Measurements from ENCODE around the gene LAMA5.

The LAMA5 gene

DNA sequence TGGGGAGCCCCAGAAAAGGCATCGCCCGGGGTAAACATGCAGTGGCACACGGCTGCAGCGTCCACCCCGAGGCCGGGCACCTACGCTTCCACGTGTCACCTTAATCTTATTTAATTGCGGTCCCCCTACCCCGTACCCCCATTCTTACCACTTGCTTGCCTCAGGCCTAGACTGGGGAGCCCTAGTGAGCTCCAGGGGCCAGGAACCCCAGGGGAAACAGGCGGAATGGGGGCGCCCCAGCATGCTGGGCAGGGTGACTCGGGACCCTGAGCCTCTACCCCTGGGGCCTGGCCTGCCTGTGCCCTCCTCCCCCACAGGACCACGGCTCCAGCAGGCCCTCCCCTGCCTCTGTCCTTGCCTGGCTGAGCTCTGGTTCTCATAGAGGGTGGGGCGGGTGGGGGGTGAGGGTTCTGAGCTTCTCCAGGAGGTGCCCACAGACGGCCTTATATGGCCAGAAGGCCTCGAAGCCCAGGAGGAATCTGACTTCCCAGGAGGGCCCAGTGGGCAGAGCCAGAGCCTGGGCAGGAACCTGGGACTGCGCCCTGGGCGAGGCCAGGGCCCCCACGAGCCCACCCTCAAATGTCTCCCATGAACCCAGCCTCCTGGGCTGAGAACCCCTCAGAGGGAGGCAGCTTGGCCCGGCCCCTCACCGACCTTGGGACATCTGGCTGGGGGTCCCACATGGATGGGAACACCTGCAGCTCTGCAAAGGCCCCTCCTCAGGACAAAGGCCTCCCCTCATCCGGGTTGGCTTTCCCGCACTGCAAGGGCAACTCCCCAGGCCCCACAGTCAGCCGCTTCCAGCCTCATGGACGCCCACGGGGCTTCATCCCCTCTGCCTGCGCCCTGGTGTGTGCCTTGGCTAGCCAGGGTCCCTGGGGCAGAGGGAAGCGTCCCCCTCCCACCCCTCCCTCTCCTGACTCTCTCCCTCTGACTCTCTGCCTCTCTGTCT is 5.2 kb upstream of the LAMA5 start:
- no peak for DNase-seq (ENCODE audit: low spot score)

DNA sequence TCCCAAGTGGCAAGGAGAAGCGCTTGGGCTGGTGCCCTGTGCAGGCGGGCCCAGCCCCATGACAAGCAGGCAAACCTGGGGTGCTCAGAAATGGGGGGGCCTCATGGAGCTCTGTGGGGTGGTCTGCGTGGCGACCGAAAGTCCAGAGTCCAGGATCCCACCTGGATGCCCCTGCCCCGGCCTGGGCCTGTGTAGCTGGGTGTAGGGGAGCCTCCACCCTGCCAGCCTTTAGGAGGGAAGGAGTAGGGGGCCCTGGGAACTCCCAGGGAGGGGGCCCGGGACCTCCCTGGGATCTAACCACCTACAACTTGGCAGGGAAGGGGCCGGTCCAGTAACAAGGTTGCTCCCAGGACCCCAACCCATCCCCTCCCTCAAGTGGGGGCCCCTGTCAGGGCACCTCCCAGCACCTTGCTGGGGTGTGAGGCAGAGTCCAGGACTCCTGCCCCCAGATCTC is 4.5 kb upstream of the LAMA5 start:
- no peak for DNase-seq (ENCODE audit: low spot score)

DNA sequence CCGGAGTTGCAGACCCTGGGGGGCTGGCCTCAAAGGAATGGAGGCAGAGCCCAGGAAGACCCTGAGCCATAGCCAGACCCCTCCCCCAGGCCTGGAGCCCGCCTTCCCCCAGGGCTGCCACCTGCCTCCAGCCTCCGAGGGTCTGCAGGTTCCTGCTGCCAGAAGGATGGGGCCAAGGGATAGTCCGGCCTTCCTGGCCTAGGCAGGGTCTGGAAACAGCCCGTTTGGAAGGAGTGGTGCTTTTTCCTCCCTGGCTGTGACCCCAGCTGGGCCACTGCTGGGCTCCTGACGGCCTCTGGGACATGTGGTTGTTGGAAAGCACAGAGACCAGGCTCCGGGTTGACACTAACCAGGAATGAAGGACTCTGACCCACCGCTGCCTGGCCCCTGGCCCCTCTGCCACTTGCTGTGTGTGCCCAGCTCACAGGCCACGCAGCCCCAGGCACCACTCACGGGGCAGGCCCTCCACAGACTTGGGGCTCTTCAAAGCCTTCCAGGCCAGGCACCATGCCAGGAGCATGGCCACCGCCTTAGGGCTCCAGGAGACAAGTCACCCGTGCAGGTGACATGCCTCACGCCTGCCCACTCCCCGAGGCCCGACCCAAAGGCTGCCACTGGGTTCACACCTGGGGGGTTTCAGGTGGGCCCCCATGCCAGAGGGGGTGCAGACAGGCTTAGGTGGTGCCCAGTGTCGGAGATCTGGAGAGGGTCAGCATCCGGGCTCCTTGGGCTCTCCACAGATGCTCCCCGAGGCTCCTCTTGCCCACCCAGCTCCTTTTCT is 3.9 kb upstream of the LAMA5 start:
- no peak for DNase-seq (ENCODE audit: low spot score)

DNA sequence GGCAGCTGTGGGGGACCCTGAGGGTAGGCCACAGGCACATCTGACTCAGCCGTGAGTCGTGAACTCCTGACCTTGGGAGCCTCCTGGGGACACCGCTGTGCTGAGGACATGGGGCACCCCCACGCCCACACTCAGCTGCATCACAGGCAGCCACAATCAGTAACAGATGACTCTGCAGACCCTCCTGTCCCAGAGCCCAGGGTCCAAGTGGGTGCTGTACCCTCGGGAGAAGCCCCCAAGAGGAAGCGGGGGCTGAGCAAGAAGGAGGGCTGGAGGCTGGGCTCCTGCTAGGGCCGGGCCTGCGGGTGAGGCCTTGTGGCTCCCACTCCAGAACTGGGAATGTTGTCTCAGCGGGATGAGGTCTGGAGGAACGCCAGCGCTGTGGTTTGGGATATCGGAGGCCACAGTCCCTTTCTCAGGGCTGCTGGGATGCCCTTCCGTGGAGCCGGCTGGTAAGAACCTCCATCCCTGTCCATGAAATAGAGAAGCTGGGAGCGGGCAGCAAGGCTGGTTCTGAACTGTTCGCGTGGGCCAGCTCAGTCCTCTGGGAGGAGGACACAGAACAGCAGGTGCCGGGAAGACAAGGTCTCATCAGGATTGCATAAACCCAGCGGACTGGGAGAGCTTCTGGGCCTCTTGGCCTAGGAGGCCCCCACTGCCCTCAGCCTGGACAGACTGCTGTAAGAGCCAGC is 3.1 kb upstream of the LAMA5 start:
- DNase-seq (ENCODE audit: low spot score), result no peak

DNA sequence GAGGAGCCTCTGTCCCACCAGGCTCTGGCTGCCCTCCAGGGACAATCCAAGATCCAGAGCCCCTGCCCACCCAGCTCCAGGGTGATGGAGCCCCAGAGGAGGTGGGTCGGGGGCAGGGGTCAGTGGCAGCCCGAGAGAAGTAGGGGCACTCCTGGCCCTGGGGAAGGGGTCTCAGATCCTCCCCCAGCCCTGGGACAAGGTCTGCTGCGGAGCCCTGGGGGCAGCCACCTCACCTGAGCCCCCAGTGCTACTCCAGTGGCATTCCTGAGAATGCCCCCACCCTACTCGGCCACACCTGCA is 2.7 kb upstream of the LAMA5 start:
- DNase-seq (ENCODE audit: low spot score), result no peak

DNA sequence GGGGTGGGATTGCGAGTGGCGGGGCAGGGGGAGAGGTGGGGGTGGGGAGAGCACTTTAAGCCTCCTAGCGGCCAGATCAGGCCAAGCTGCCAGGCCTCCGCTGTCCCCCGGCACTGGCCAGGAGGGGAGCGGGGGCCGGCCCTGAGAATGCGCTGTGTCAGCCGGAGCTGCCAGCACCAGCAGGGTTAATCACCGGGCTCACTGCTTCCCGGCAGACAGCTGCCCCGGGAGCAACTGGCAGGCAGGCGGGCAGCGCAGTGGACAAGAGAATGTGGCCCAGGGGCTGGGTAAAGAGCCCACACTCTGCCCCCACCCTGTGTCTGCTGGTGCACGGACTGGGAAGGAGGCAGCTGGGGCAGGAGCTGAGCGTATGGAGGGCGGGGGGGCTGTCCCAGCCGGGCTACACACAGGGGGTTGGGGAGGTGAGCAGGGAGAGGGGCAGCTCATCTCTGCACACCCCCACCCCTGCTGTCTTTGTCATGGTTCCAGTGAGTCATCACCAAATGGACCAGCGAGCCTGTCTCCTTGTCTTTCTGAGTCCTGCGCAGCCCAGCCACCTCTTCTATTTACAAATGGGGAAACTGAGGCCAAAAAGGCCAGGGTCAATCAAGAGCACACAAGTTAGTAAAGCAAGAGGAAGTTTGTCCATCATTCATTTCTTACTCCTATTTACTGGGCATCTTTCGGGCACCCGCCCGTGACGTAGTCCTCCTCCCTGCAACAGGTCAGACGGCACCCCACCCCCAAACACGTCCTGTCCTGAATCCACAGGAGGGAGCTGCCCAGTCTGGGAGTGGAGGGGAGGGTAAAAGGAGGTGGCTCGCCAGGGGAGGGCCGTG is 2.1 kb upstream of the LAMA5 start:
- no peak for DNase-seq (ENCODE audit: low spot score)

DNA sequence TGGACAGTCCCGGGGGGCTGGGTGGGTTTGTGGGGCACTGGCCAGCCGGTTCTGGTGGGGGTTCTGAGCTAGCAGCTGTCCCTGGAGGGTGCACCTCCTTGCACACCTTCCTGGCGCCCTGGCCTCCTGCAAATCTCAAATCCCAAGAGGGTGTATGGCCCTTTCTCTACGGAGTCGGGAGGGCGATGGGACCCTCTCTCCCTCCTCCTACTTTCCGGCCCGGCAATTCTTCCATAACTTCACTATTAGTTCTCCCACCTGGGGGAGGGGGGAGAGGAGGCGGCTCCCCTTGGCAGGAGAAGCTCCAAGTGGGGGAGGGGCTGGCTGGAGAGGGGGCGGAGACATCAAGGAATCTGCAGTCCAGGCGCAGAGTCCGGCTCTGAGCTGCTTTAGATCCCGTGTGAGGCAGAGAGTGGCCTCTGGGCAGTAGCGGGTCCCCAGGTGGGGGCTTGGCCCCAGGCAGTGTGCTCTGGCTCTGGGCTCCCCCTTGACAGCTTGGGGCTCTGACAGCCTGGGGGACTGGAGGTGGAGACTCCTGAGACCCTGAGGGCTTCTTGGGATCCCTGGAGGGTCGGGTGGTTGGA is 1.4 kb upstream of the LAMA5 start:
- no peak for DNase-seq (ENCODE audit: low spot score)

DNA sequence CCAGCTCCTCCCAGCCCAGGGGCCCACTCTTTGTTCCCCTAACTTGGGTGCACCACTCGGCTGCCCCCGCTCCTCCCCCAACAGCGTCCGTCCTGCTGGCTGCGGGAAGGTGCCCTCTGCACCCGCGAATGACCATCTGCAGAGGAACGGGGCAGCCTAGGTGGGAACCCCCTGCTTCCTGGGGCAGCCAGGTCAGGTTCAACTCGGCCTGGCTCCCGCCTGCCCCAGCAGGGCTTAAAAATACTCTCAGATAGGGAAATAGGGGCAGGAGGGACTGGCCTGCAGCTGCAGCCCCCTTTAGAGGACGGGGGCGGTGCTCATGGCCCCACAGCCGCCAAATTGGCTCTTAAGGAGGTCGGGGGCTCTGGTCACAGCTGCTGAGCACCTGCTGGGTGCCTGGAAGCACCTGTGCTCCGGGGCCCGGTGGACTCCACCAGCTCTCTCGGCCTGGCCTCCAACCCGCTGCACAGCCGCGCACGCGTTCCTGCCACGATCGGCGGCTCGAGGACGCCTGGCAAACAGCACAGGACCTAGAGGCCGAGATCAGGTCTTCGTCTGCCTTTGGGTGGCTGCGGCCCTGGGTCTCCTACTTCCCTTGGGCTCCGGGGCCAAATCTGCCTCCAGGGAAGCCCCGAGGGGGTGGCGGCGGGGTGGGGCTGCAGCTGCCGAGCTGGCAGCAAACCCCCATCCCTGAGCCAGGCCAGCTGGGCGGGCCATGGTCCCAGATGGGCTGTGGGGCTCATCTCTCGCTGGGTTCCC is 700 bp upstream of the LAMA5 start:
- no peak for DNase-seq (ENCODE audit: low spot score)

DNA sequence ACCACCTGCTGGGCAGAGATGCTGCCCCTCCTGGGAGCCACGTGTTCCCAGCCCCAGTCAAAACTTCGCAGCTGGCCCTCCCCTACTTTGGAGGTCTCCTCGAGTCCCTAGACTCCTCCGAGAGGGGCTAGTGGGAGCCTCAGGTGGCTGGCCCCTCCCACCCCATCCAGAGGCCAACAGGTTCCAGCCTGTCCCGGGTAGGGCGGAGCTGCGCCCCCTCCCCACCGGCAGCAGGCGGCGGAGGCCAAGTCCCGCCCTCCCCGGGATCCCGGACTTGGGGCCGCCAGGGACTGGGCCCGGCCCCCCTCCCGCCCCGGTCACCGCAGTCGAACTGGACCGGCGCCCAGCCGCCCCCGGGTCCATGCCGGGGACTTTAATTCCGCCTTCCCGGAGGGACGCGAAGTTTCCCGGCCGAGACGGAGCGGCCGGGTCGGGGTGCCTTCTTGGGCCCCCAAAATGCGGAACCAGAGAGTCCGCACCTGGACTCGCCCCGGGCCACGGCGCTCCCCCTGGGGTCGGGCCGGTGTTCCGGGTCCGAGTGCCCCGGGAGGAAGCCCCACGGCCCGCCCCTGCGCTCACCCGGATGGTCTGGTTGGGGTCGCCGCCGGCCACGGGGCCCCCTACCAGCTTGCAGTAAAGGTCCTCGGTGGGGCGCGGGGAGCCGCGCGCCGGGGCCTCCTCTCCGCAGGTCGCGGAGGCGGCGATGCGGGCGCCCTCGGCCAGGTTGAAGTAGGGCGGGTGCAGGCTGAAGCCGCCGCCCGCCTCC is 559 bp downstream of the LAMA5 start:
- no peak for DNase-seq (ENCODE audit: low spot score)

DNA sequence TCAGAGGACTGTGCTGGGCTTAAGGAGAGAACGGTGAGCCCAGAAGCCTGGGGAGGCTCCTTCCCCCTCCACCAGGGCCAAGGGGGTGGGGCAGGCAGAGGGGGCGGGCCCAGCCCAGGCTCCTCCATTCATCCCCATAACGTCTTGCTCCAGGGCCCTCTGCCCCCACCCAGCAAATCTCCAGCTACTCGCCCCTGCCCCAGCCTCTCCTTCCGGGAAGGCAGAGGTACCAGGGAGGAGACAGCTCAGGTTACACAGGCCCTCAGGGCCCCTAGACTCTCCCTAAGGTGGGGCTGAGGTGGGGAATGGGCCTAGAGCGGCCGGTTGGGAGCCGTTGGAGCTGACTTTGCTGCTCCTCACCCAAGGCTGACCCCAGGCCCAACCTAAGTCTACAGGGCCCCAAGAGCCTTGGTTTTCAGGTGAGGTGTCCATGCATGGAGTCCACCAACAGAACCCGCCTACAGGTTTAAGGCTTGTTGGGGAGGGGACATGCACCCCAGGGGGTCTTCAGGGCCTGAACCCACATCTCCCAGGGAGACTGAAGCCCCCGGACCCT is 1.2 kb downstream of the LAMA5 start:
- DNase-seq (ENCODE audit: low spot score), result no peak

DNA sequence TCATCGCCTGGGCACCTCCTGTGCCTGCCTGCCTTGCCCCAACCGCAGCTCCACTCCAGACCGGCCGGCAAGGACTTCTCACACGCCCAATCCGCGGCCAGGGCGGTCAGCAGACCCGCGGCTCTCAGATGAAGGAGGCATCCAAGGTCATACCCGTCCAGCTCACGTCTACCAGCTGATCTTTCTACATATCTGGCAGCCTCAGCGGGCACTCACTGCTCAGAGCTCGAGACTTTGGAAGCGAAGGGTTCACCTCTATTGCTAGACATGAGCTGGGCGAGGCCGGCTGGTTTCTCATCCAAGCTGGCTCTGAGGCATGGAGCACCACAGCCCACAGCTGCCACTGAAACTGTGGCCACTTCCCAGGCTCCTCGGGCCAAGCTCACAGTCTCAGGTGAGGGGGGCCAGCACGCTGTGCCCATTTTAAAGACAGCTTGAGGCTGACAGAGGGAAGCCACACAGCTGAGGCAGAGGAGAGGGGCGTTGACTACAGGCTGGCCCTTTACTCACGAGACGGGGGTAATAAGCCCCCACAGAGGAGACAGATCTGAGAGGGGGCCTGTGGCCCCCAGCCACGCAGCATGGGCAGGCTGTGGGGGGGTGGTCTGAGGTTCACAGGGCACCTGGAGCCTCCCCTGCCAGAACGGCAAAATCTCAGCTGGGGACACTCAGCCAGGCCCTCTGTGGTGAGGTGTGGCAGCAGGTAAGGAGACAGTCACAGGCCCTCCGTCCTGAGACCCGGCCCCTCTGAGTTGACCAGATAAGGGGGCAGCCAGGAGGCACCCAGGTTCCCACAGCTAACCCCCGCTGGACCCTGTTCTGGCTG is 2.0 kb downstream of the LAMA5 start:
- DNase-seq (ENCODE audit: low spot score), result no peak

DNA sequence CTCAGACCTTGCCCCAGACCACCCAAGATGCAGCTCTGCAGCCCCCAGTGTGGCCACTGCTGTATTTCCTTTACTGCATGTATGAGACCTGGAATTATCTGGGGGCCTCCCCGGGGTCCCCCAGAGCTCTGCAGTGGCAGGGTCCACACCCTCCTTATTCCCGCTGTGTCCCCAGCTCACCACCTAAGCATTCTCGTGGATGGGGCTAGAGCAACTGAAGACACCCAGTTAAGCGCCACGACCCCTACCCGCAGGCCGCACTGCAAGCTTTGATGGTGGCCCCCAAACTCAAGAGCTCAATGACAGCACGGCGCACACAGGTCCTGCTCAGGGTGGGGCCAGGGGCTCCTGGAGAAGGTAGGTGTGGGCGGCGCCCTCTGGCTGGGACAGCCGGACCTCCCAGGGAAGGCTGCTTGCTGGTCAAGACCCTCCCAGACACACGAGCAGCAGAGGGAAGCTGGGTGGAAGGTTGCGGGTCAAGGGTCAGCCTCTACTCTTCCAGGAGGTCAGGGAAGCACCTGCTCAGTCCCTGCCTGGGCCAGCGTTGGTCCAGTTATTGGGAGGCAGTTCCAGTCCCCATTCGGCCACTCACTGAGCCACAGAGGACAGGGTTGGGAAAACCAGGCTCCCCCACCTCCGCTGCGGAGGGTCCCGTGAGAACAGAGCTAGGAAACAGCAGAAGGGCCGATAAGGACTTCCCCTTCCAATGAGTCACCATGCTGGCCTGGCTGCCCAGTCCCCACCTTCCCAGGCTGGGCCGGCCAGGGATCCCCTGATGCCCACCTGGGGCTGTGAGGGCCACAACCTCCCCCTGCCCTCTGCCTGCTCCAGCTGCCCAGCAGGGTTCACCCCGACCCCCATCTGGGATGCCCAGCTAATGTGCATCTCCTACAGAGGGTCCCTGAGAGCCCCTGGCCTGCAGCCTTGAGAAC is 2.9 kb downstream of the LAMA5 start:
- DNase-seq (ENCODE audit: low spot score), result no peak

DNA sequence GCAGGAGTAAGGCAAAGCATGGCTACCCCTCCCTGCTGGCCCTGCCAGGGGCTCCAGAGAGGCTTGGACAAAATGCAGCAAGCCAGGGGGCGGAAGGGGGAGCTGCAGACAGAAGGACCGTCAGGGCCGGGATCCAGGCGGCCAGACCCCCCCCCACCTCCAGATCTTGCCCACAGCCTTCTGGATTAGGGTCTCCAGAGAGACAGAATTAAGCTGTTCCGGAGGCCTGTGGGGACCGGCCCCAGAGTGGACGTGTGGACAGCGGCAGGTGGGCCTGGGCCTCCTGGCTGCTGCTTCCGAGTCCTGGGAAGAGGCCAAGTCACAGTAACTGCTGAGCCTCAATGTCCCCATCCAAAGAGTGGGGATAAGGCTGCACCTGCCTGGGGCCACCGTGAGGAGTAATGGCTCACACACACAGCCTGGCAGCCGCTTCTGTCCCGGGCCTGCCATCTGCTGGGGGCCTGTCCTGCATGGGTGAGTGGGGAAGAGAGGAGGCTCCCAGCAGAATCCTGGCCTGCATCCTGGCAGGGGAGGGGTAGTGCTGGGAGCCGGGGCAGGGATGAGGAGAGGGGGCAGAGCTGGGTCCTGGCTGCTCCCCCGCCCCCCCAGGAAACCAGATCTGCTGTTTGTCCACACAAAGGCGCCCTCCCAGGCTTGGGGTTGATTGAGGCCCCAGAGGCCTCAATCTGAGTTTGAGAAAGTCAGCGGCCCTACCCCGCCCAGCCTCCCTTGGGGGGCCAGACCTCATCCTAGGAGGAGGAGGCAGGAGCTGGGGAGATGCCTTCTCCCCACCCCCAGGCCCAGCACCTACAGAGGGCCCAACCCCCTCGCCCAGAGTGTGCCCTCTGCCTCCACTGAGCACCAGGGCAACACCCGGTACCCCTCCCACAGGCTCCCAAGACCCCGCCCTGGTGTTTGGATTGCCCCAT is 3.9 kb downstream of the LAMA5 start:
- no peak for DNase-seq (ENCODE audit: low spot score)

DNA sequence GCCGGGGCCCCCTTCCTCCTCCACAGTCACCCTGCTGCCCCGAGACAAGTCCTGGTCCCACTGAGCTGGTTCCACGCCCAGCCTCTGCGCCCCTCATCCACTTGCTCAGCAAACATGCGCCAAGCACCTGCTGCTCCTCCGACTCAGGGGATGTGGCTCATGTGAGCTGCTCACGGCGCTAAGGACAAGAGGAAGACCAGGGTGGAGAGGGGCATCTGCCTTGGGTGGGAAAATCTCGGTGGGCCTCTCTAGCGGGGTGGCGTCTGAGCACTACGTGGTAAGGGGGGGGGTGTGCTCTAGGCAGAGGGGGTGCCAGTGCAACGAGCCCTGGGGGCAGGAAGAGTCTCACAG is 4.5 kb downstream of the LAMA5 start:
- no peak for DNase-seq (ENCODE audit: low spot score)

DNA sequence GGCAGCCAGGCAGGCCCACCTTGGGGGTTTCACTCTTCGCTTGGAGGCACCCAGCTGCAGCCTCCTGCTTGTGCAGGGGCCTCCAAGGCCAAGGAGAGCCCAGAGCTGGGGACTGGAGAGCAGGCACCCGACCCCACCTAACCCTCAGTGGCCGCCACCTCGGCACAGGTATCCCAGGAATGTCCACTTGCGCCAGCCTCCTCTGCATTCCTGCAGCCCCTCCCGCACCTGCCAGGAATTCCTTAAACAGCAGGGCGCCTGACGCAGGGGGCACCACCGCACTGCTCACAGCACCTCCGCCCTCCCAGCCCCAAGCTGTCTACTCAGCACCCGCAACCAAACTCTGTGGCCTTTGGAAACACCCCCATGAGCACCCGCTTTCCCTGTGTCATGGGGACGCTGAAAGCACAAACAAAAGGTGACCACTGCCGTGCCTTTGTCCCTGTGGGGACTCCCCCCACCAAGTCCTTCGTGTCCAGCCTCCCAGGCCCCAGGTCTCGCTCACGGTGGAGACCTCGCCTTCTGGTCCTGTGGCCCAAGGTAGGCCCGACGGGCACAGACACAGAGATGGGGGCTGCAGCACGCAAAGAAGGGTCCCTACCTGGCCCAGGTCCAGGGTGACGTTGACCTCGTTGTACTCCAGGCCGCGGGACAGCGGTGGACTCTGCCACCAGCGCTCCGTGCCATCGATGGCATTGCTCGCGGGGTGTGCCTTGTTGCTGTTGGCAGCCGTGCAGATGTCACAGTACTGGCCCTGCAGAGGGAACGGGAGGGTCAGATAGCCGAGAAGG is 5.1 kb downstream of the LAMA5 start:
- DNase-seq (ENCODE audit: low spot score), result no peak
